Activated CD8-positive, alpha-beta memory T cell treated with anti-CD3 and anti-CD28 coated beads, Interleukin-2, amount 50 U/mL, for 4 hours (primary cell): ENCODE results near the gene ZNF799.
A peak's percentile ranks its signal among the peaks of the same experiment; 100 is the strongest.
"Not testable (repeated sequence)": the region's sequence is repeated elsewhere in the genome, so short reads cannot be mapped to it uniquely, and the experiment has no call there.

Source experiments
- DNase-seq: peaks from one replicate; pipeline ENCODE4 v3.0.0-alpha.2; 2020

ZNF799 gene

DNA sequence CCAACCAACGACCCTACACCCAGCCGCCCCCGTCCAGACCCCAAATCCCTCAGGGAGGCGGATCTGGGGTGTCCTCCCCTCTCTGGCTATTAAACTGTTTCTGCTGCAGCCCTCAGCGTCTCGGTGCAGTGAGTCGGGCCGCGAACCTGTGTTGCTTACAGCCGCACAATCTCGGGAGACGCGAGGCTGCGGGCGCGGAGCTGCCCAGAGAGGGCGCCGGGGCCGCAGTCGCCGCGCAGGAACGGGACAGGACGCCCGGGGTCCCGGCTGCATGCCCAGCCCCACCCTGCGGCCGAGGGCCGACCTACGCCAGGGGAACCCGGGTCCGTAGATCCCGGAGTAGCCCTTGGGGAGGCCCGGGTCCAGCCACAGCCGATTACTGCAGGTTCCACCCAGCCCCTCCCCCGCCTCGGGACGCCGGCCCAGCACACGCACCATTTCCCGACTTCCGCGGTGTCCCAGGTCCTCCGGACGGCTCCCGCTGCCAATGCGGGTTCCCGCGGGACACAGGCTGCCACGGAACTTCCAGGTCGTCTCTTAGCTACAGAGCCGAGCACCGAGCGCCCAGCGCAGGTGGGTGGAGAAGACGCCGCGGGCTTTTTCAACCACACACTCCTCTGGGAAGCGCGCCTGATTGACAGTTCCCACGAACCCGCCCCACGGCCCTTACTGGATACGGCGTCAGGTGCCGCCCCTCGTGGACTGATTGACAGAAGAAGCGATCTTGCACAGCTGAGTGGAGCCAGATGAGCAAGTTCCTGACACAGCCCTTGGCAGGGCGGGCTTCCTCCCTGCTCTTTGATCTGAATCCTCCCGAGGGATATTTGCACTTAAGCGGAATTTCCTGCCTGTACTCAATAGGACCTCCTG is at the start of gene ZNF799:
ZNF799 (minus strand) TSS at position 639 of the 870 bp plus-strand sequence; CDS start at position 438, 201 bp downstream.
- peak; percentile 79 for DNase-seq

DNA sequence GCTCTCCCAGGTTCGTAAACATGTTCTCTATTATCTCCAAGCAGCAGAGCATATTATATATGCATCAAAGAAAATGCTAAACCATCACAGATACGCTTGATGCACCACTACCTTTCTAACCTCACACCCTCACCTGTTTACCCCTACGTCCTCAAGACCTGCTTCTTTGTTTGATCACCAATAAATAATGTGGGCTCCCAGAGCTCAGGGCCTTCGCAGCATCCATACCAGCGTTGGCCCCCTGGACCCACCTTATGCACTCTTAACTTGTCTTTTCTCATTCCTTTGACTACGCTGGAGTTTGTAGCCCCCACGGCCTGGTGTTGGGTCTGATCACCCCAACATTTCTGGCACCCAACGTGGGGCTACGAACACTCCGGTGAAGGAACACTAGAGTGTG is 49.8 kb upstream of the ZNF799 start:
- DNase-seq, result no peak

DNA sequence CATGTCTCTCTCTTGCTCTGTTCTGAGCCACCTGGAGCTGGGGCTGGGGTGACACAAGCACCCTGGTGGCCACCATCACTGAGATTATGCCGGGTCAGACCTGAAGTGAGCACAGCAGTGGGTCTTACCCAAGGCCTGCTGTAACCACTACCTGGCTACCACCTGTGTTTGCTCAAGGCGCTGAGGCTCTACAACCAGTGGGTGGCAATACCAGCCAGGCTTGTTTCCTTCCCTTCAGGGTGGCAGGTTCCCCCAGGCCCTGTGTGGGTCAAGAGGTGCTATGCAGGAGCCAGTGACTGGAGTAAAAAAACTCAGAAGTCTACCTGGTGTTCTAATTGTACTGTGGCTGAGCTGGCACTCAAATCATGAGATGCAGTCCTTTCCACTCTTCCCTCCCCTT is 47.7 kb upstream of the ZNF799 start:
- DNase-seq, result no peak

DNA sequence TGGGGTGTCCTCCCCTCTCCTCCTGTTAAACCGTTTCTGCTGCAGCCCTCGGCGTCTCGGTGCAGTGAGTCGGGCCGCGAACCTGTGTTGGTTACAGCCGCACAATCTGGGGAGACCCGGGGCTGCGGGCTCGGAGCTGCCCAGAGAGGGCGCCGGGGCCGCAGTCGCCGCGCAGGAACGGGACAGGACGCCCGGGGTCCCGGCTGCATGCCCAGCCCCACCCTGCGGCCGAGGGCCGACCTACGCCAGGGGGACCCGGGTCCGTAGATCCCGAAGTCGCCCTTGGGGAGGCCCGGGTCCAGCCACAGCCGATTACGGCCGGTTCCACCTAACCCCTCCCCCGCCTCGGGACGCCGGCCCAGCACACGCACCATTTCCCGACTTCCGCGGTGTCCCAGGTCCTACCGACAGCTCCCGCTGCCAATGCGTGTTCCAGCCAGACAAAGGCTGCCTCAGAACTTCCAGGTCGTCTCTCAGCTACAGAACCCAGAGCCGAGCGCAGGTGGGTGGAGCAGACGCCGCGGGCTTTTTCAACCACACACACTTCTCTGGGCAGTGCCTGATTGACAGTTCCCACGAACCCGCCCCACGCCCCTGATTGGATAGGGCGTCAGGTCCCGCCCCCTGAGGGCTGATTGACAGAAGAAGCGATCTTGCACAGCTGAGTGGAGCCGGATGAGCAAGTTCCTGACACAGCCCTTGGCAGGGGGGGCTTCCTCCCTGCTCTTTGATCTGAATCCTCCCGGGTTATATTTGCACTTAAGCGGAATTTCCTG is 39.7 kb upstream of the ZNF799 start, which contains the start of gene ZNF443:
ZNF443 (minus strand) TSS at position 481 of the 776 bp plus-strand sequence; CDS start at position 374, 107 bp downstream.
- DNase-seq, result peak; percentile 99

DNA sequence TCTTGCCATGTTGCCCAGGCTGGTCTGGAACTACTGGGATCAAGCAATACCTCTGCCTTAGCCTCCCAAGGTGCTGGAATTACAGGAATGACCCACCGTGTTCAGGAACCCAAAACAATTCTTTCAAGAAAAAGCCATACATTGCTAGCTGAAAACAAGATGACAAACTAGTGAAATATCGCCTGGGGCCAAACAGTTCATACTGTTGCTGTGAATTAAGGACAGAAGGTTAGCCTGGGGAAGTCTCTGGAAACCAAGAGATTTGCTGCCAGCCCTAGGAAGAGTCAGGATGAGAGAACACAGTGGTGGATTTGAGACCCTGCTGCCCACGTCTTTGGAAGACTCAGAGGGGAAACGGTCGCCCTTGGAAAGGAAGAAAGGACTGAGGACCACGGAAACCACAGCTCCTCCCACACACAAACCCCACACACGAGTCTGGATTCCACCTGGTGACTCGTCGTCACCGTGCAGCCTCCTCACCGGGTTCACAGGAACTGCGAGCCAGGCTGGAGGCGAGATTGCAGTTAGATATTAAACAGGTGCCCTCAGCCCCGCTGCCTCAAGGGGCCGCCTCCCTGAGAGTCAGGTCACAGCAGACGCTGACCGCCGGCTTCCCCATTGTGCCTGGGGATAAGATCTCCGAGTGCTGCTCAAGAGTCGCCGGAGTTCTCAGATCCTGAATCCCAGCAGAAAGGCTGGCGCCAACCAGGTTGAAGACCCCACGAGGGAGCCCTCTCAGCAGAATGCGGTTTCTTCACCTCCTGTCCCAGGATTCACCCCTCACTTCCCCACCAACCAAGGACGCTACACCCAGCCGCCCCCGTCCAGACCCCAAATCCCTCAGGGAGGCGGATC is 38.8 kb upstream of the ZNF799 start:
- DNase-seq, result peak; percentile 55

DNA sequence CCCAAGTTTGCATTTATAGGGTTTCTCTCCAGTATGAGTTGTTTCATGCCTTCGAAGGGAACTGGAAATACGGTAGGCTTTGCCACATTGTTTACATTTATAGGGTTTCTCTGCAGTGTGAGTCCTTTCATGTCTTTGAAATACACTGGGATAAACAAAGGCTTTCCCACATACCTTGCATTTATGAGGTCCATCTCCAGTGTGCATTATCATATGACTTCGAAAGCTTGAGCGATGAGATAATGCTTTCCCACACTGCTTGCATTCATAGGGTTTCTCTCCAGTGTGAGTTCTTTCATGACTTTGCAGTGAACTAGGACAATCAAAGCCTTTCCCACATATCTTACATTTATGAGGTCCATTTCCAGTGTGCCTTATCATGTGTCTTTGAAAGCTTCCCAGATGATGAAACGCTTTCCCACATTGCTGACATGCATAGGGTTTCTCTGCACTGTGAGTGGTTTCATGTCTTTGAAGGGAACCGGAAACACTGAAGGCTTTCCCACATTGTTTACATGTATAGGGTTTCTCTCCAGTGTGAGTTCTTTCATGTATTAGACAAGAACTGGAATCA is 29.7 kb upstream of the ZNF799 start:
- DNase-seq, result not testable (repeated sequence)

DNA sequence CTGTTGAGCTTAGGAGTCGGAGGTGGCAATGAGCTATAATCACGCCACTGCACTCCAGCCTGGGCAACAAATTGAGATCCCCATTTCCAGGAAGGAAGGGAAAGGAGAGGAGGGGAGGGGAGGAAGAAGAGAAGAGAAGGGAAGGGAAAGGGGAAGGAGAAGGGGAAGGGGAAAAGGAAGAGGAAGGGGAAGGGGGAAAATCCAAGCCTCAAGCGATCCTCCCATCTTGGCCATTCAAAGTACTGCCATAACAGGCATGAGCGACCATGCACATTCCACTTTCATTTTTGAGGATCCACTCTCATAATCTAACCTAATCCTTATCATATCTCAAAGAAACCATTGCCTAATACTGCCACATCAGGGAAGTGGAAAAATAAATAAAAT is 24.8 kb upstream of the ZNF799 start:
- no peak for DNase-seq

DNA sequence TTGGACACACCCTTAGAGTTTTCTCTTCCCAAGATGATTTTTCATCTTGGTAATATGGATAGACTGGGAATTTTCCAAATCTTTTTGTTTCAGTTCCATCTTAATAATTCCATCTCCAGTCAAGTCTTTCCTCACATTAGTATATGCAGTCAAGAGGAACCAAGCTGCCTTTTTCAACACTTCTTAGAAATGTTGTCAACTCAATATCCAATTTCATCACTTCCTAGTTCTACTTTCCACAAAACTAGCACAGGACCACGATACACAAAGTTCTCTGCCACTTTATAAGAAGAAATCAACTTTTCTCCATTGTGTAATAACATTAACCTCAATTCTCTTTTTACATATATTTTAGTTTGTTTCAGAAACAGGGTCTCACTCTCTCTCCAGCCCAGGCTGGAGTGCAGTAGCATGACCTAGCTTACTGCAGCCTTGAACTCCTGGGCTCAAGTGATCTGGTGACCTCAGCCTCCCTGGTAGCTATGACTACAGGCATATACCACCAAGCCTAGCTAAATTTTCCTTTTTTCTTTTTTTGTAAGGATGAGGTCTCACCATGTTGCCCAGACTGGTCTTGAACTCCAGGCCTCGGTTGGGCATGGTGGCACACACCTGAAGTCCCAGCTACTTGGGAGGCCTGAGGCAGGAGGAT is 24.3 kb upstream of the ZNF799 start:
- DNase-seq, result no peak

DNA sequence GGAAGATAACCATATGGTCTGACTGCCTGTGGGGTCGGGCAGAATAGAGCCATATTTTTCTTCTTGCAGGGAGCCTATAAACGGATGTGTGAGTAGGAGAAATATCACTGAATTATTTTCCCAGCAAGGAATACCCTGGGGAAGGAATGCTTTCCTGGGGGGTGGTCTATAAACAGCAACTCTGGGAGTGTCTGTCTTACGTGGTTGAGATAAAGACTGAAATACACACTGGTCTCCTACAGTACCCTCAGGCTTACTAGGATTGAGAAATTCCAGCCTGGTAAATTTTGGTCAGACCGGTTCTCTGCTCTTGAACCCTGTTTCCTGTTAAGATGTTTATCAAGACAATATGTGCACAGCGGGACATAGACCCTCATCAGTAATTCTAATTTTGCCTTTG is 16.2 kb upstream of the ZNF799 start:
- DNase-seq, result not testable (repeated sequence)

DNA sequence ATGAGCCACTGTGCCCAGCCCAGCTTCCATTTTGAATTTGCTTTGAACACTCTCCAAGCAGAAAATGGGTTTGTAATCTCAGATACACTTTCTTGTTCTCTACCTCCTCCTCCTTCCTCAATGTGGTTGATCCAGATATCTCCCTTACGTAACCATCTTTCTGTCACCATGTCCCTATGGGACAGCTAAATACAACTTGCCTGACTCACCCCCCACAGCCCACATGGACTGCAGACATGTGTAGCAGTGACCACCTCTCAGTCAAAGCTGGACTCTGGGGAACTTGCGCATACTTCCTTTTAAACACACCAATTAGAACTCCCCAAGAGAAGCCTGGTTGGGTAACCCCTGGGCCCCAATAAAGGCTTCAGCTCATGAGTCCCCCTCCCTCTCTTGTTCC is 10.8 kb upstream of the ZNF799 start:
- DNase-seq, result no peak

DNA sequence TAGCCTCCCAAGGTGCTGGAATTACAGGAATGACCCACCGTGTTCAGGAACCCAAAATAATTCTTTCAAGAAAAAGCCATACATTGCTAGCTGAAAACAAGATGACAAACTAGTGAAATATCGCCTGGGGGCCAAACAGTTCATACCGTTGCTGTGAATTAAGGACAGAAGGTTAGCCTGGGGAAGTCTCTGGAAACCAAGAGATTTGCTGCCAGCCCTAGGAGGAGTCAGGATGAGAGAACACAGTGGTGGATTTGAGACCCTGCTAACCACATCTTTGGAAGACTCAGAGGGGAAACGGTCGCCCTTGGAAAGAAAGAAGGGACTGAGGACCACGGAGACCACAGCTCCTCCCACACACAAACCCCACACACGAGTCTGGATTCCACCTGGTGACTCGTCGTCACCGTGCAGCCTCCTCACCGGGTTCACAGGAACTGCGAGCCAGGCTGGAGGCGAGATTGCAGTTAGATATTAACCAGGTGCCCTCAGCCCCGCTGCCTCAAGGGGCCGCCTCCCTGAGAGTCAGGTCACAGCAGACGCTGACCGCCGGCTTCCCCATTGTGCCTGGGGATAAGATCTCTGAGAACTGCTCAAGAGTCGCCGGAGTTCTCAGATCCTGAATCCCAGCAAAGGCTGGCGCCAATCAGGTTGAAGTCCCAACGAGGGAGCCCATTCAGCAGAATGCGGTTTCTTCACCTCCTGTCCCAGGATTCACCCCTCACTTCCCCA is 1.0 kb downstream of the ZNF799 start:
- peak; percentile 44 for DNase-seq

DNA sequence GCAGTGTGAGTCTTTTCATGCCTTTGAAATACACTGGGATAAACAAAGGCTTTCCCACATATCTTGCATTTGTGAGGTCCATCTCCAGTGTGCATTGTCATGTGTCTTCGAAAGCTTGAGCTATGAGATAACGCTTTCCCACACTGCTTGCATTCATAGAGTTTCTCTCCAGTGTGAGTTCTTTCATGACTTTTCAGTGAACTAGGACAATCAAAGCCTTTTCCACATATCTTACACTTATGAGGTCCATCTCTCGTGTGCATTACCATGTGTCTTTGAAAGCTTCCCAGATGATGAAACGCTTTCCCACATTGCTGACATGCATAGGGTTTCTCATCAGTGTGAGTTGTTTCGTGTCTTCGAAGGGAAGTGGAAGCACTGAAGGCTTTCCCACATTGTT is 9.9 kb downstream of the ZNF799 start:
- not testable (repeated sequence) for DNase-seq

DNA sequence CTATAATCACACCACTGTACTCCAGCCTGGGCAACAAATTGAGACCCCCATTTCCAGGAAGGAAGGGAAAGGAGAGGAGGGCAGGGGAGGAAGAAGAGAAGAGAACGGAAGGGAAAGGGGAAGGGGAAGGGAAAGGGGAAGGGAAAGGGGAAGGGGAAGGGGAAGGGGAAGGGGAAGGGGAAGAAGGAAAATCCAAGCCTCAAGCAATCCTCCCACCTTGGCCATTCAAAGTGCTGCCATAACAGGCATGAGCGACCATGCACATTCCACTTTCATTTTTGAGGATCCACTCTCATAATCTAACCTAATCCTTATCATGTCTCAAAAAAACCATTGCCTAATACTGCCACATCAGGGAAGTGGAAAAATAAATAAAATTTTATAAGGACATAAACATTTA is 14.7 kb downstream of the ZNF799 start:
- not testable (repeated sequence) for DNase-seq

DNA sequence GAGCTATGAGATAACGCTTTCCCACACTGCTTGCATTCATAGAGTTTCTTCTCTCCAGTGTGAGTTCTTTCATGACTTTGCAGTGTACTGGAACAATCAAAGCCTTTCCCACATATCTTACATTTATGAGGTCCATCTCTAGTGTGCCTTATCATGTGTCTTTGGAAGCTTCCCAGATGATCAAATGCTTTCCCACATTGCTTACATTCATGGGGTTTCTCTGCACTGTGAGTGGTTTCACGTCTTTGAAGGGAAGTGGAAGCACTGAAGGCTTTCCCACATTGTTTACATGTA is 20.7 kb downstream of the ZNF799 start:
- DNase-seq, result no peak

DNA sequence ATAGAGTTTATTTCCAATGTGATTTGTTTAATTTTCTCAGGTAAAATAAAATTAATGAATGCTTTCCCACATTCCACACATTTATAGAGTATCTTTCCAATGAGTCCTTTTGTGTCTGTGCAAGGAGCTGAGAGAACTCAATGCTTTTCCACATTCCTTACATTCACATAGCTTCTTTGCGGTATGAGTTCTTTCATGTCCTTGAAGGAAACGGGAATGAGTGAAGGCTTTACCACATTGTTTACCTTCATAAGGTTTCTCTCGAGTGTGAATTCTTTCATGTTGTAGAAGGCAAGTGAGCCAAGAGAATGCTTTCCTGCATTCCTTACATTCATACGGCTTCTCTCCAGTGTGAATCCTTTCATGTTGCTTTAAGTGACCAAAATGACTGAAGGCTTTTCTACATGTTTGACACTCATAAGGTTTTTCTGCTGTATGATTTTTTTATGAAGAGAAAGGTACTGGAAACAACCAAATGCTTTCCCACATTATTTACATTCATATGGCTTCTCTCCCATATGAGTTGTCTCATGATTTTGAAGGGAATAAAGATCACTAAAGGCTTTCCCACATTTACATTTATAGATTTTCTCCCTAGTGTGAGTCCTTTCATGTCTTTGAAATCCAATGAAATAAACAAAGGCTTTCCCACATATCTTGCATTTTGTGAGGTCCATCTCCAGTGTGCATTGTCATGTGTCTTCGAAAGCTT is 21.2 kb downstream of the ZNF799 start:
- no peak for DNase-seq

DNA sequence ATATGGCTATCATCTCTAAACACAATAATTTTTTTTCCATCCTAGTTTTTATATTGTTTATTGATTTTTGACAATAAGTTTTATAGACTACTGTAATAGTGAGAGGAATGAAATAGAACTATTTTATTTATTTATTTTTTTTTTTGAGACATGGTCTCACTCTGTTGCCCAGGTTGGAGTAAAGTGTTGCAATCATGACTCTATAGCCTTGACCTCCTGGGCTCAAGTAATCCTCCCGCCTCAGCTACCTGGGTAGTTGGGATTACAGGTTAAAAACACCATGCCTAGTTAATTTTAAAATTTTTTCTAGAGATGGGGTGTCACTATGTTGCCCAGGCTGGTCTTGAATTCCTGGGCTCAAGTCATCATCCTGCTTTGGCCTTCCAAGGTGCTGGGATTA is 27.0 kb downstream of the ZNF799 start:
- DNase-seq, result no peak

DNA sequence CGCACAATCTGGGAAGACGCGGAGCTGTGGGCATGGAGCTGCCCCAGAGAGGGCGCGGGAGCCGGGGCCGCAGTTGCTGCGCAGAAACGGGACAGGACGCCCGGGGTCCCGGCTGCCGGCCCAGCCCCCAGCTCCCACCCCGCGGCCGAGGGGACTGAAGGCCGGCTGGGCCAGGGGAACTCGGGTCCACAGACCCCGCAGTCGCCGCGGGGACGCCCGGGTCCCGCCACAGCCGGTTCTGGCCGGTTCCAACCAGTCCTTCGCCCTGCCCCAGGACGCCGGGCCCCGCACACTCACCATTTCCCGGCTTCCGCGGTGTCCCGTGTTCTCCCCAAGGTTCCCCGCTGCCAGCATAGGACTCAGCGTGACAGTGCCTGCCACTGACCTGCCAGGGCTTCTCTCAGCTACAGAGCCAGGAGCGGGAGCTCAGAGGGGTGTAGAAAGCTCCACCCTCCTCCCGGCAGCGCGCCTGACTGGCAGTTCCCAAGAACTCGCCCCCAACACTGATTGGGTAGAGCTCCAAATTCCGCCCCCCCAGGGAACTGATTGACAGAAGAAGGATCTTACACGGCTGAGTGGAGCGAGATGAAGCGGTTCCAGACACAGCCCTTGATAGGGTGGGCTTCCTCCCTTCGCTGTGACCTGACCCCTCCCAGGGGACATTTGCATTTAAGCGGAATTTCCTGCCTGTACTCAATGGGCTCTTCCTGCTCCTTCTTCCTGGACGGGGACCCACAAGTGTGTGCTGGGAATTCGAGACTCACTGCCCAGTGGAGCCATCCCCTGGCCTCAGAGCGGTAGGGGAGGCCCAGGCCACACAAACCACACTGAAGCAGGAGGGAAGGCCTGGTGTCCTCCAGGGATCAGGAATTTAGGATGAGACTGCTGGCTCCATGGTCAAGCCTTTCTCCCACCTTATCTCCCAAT is 35.6 kb downstream of the ZNF799 start, which contains the start of gene ZNF442:
ZNF442 (minus strand) TSS at position 448 of the 927 bp plus-strand sequence. CDS start 2,052 bp downstream, outside the sequence.
- DNase-seq, result peak; percentile 83

DNA sequence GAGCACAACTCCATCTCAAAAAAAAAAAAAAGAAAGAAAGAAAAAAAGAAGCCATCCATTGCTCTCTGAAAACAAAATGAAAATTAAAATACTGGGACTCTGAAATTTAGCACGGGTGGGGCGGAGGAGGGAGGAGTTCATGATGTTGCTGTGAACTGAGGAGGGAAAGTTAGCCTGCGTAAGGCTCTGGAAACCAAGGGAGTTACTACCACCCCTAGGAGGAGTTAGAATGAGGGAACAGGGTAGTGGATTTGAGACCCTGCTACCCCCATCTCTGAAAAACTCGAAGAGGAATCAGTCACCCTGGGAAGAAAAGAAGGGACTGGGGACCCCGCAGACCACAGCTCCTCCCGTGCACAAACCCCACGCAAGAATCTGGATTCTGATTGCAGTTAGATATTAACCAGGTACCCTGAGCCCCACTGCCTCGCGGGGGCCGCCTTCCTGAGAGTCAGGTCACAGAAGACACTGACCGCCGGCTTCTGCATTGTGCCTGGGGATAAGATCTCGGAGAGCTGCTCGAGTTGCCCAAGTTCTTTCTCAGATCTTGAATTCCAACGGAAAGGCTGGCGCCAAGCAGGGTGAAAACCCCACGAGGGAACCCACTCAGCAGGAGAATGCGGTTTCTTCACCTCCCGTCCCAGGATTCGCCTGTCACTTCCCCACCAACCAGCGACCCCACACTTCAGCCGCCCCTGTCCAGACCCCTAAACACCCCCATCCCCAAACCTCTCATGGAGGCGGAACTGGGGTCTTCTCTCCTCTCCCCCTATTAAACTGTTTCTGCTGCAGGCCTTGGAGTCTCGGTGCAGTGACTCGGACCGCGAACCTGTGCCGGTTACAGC is 36.5 kb downstream of the ZNF799 start:
- DNase-seq, result no peak

DNA sequence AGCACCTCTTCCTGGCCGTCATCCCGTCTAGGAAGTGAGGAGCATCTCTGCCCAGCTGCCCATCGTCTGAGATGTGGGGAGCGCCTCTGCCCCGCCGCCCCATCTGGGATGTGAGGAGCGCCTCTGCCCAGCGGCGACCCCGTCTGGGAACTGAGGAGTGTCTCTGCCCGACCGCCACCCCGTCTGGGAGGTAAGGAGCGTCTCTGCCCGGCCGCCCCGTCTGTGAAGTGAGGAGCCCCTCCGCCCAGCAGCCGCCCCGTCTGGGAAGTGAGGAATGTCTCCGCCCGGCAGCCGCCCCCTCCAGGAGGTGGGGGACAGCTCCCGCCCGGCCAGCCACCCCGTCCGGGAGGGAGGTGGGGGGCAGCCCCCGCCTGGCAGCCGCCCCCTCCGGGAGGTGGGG is 38.8 kb downstream of the ZNF799 start:
- DNase-seq, result not testable (repeated sequence)
